ENCODE results near the gene SSC4D. TPM values are rescaled to one million over a fixed set of nuclear protein-coding genes. Genes with fewer than 3 reads are reported as not detected.

Gene SSC4D
- total RNA-seq, 2 donors from 2014 or later, result 0.32 to 0.38 TPM

DNA sequence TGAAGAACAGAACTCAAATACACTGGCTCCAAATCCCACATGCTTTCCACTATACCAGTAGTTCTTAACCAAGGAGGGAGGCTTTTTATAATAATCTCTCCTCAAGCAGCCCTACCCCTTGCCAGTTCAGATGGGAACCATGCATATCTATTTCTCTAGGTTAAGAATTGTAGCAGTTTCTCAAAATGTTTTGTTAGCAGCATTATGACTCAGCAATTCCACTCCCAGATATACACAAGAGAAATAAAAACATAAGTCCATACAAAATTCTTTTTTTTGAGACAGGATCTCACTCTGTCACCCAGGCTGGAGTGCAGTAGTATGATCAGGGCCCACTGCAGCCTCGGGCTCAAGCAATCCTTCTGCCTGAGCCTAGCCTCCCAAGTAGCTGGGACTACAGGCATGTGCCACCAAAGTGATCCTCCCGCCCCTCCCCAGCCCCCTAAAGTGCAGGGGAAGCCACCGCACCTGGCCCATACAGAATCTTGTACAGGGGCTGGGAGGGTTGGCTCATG lies 68.8 kb downstream of the SSC4D start:
- peak; percentile 72 for DNase-seq (ENCODE audit: low spot score)
- intact Hi-C loops (cut with DNase I), result no loop called here

Other genes with a start within 250 kb of the SSC4D start
- 1 to 10 TPM; 5.2 to 5.3 TPM for gene SRRM3, start 207.8 kb downstream of the SSC4D start, total RNA-seq
- gene HSPB1, start 107.0 kb downstream of the SSC4D start, total RNA-seq, result 1,000 to 10,000 TPM; 2,473 to 2,747 TPM
- gene YWHAG, start 50.7 kb downstream of the SSC4D start, total RNA-seq, result 100 to 1,000 TPM; 114 to 134 TPM
- 10 to 100 TPM in 1 of 2 donors, under 1 TPM in 1; 0.43 to 21.5 TPM for gene ZP3, start 15.3 kb upstream of the SSC4D start, total RNA-seq
- gene DTX2, start 52.0 kb upstream of the SSC4D start, total RNA-seq, result 10 to 100 TPM; 24.6 to 25.2 TPM
- gene UPK3B, start 100.9 kb upstream of the SSC4D start, total RNA-seq, result 1 to 10 TPM in 1 of 2 donors, under 1 TPM in 1; 0.37 to 1.1 TPM
- under 1 TPM; 0.10 to 0.28 TPM for gene SPDYE16, start 133.6 kb upstream of the SSC4D start, total RNA-seq
- 10 to 100 TPM in 1 of 2 donors, 1 to 10 TPM in 1; 6.9 to 21.7 TPM for gene POMZP3, start 217.6 kb upstream of the SSC4D start, total RNA-seq